Ovary (tissue), 9 donors: ENCODE measurements around the gene RHBDF2. TPM values are rescaled to one million over a fixed set of nuclear protein-coding genes. Genes with fewer than 3 reads are reported as not detected.

Source experiments
- DNase-seq, 5 donors: peaks; one replicate each; pipeline ENCODE4 v3.0.0-alpha.2; 2019 to 2020
- H3K27ac ChIP-seq, 2 donors: fragments of 200-600 bp; one replicate each; pipeline versions ENCODE4 v1.5.1 to v1.8.0; 2019 to 2022
- H3K27me3 ChIP-seq: fragments of 200-600 bp; one replicate; pipeline ENCODE4 v1.8.0; 2022
- H3K36me3 ChIP-seq: fragments of 200-600 bp; sonication (generic); one replicate; pipeline ENCODE4 v1.5.1; 2019
- H3K4me1 ChIP-seq: one replicate; pipeline ENCODE4 v1.8.1; 2013; ENCODE audit warnings: mild to moderate bottlenecking, moderate library complexity; ENCODE audit not compliant: insufficient read depth
- H3K4me3 ChIP-seq: fragments of 200-600 bp; sonication (generic); one replicate; pipeline ENCODE4 v1.5.1; 2017
- H3K9me3 ChIP-seq, 2 donors: fragments of 200-600 bp in 1 of 2; sonication (generic) in 1 of 2; one replicate each; pipeline versions ENCODE4 v1.5.1 to v1.8.1; 2013 to 2019; ENCODE audit warnings: mild to moderate bottlenecking in 1 of 2, moderate library complexity in 1 of 2
- CTCF ChIP-seq, 3 donors: fragments of 450-650 bp in 2 of 3; fragments of 200-600 bp in 1 of 3; IDR thresholded peaks; one replicate each; pipeline versions ENCODE4 v1.5.1 to v1.8.0; 2016 to 2022; ENCODE audit warnings: antibody characterized with exemption in 3 of 3, mild to moderate bottlenecking in 1 of 3
- EP300 ChIP-seq: sonication (generic); formaldehyde crosslinking; IDR thresholded peaks from one replicate; pipeline ENCODE4 v1.6.1; 2017; ENCODE audit warnings: antibody characterized with exemption
- POLR2A ChIP-seq: fragments of 450-650 bp; IDR thresholded peaks from one replicate; pipeline ENCODE4 v1.6.1; 2017; ENCODE audit warnings: antibody characterized with exemption, mild to moderate bottlenecking, moderate library complexity
- WGBS, 3 donors: extraction: QIAGEN DNeasy Blood & Tissue Kit in 1 of 3; methylation state at CpG; one replicate each; pipeline versions ENCODE4 v1.1.5 to v1.1.7; 2013 to 2017; 5-methylcytosine and 5-hydroxymethylcytosine counted together
- intact Hi-C, 4 donors: fragments of 100-400 bp; cut with DNase I; formaldehyde crosslinking; loops; one replicate each; pipeline versions ENCODE4 v1.11.0 to v1.15.1; 2022 to 2023
- polyA plus RNA-seq, 2 donors: library from polyadenylated mRNA; stranded (reverse); fragments of 200-250 nt in 1 of 2; fragments of 350-450 nt in 1 of 2; fragmentation: Illumina TruSeq in 1 of 2; extraction: RNeasy Lipid Tissue Mini Kit (QIAGEN cat#74804) in 1 of 2; gene quantifications; one replicate each; pipeline ENCODE4 v1.2.3, GENCODE V29; 2013 to 2014
- total RNA-seq, 7 donors: library from RNA; depleted of rRNA in 2 of 7; stranded (reverse); fragments of >200 nt in 2 of 7; fragmentation: NEBNext Ultra II Directional in 3 of 7; extraction: Animal tissue kit (Norgen Biotek cat#: 25700) in 3 of 7; gene quantifications; one replicate each; pipeline versions ENCODE4 v1.1.0 to v1.2.4, GENCODE V29; 2016 to 2023
- donor health status: DM: no; HTN: no; CAD: no; lungs with moderate emphysema.
- donor health status: DM: no; HTN: no; CAD: no.
- donor health status: Bipolar disorder and iron deficiency.
- donor health status: DM: yes; HTN: yes; CAD: no.
- donor health status: DM: no; HTN: no; CAD: no.
- donor health status: DM: yes; HTN: yes; CAD: no.

Gene RHBDF2
- total and polyA plus RNA-seq, 9 donors: 3.3 to 39.9 (median 19.5) TPM

- H3K27ac ChIP-seq: peak overlapping the region in 1 of 2 donors; percentile 69
- TF ChIP-seq EP300: no peak
- no peak for TF ChIP-seq CTCF (IDR thresholded peaks at IDR 0.05)
- TF ChIP-seq POLR2A: no peak
- intact Hi-C loops: no loop called here
Observed at GRCh38 chr17:76544546-76545365, 43.5 kb upstream of the RHBDF2 start.

GRCh38 chr17:76543826-76544545 is 42.8 kb upstream of the RHBDF2 start:
- peaks cover 43% of the 10 kb centered on the region for H3K4me1 ChIP-seq
- peak in 2 of 5 donors; percentile 18 to 53 for DNase-seq
- H3K27ac ChIP-seq: peak overlapping the region in 1 of 2 donors; percentile 69
- 16 to 41% (median 28%) methylated on average over 22 of the region's 22 CpGs for whole genome bisulfite sequencing, 3 donors
- intact Hi-C loops: no loop called here
- H3K9me3 ChIP-seq: no peaks in the 10 kb centered on the region
- no peaks in the 10 kb centered on the region for H3K36me3 ChIP-seq
- H3K27me3 ChIP-seq: no peaks in the 10 kb centered on the region
- H3K4me3 ChIP-seq: no peak overlapping the region
- TF ChIP-seq POLR2A: no peak
- no peak for TF ChIP-seq CTCF (IDR thresholded peaks at IDR 0.05)
- TF ChIP-seq EP300: no peak

More at GRCh38 chr17:76544546-76545365, 43.5 kb upstream of the RHBDF2 start:
- Histone ChIP-seq H3K36me3 (no peaks in the 10 kb centered on the region), H3K4me1 (peaks cover 43% of the 10 kb centered on the region), H3K27me3 (no peaks in the 10 kb centered on the region), H3K4me3 (no peak overlapping the region), H3K9me3 (no peaks in the 10 kb centered on the region)
- DNase-seq: peak; percentile 69 to 83 (median 81)
- 24 to 31% (median 25%) methylated on average over 21 to 24 of the region's 24 CpGs for whole genome bisulfite sequencing, 3 donors

GRCh38 chr17:76543482-76543825 is 42.2 kb upstream of the RHBDF2 start:
- intact Hi-C loops: no loop called here
- TF ChIP-seq EP300 (no peak), POLR2A (no peak), CTCF (IDR thresholded peaks at IDR 0.05) (no peak)
- H3K36me3 ChIP-seq: no peaks in the 10 kb centered on the region
- H3K4me3 ChIP-seq: no peak overlapping the region
- peaks cover 44% of the 10 kb centered on the region for H3K4me1 ChIP-seq
- no peaks in the 10 kb centered on the region for H3K27me3 ChIP-seq
- DNase-seq: no peak
- H3K27ac ChIP-seq: no peak overlapping the region
- H3K9me3 ChIP-seq: no peaks in the 10 kb centered on the region
- 88 to 92% (median 90%) methylated on average over 6 of the region's 6 CpGs for WGBS, 3 donors

GRCh38 chr17:76542984-76543383 is 41.8 kb upstream of the RHBDF2 start:
- no peak overlapping the region for H3K4me3 ChIP-seq
- TF ChIP-seq CTCF (IDR thresholded peaks at IDR 0.05) (no peak), POLR2A (no peak), EP300 (no peak)
- no peaks in the 10 kb centered on the region for H3K36me3 ChIP-seq
- no peak overlapping the region for H3K27ac ChIP-seq
- no peaks in the 10 kb centered on the region for H3K27me3 ChIP-seq
- H3K4me1 ChIP-seq: peaks cover 47% of the 10 kb centered on the region
- DNase-seq: peak in 2 of 5 donors; percentile 17 to 23
- 90 to 92% (median 91%) methylated on average over 8 of the region's 8 CpGs for WGBS, 3 donors
- intact Hi-C loops: no loop called here
- H3K9me3 ChIP-seq: no peaks in the 10 kb centered on the region
